Neuronal stem cell (in vitro differentiated cells): ENCODE results near the gene FOXL1.

ENCODE experiments used
- DNase-seq: peaks from one replicate; pipeline ENCODE4 v3.0.0-alpha.2; 2013; ENCODE audit warnings: low spot score
- H2AFZ ChIP-seq: one replicate; pipeline ENCODE4 v1.6.1; 2013; ENCODE audit warnings: mild to moderate bottlenecking, low read length, inconsistent platforms
- H2AK5ac ChIP-seq: 2 replicates; pipeline ENCODE4 v1.6.1; 2013; ENCODE audit warnings: low read depth, mild to moderate bottlenecking, inconsistent platforms, low read length, moderate library complexity, mixed read lengths
- H2BK120ac ChIP-seq: 2 replicates; pipeline ENCODE4 v1.6.1; 2013; ENCODE audit warnings: low read depth, mild to moderate bottlenecking, inconsistent platforms, low read length, moderate library complexity, mixed read lengths
- H2BK12ac ChIP-seq: one replicate; pipeline ENCODE4 v1.6.1; 2013; ENCODE audit warnings: low read length, inconsistent platforms
- H2BK15ac ChIP-seq: 2 replicates; pipeline ENCODE4 v1.6.1; 2013; ENCODE audit warnings: mild to moderate bottlenecking, low read length, inconsistent platforms, mixed read lengths
- H2BK5ac ChIP-seq: one replicate; pipeline ENCODE4 v1.6.1; 2013; ENCODE audit warnings: inconsistent platforms, mild to moderate bottlenecking, low read length, moderate library complexity
- H3K14ac ChIP-seq: one replicate; pipeline ENCODE4 v1.6.1; 2013; ENCODE audit warnings: low read length, inconsistent platforms
- H3K18ac ChIP-seq: 2 replicates; pipeline ENCODE4 v1.6.1; 2013; ENCODE audit warnings: low read length, inconsistent platforms
- H3K23ac ChIP-seq: 2 replicates; pipeline ENCODE4 v1.6.1; 2013; ENCODE audit warnings: low read depth, mild to moderate bottlenecking, mixed read lengths, low read length, inconsistent platforms; ENCODE audit not compliant: poor library complexity
- H3K27ac ChIP-seq: replicated peaks from 3 replicates; pipeline ENCODE4 v1.5.1; 2013; ENCODE audit warnings: low read length, inconsistent platforms
- H3K27me3 ChIP-seq, 3 experiments: 2 replicates each; pipeline ENCODE4 v1.6.1; 2013; ENCODE audit warnings: low read length in 3 of 3, mild to moderate bottlenecking in 2 of 3, inconsistent platforms in 1 of 3, low read depth in 1 of 3, mixed read lengths in 1 of 3, moderate library complexity in 1 of 3; ENCODE audit not compliant: control insufficient read depth in 3 of 3, insufficient read depth in 3 of 3
- H3K36me3 ChIP-seq, 2 donors: replicated peaks in 1 of 2; 2 replicates each; pipeline ENCODE4 v1.6.1; 2013; ENCODE audit warnings: low read length in 2 of 2; ENCODE audit not compliant: control insufficient read depth in 2 of 2, insufficient read depth in 2 of 2
- H3K4ac ChIP-seq: 2 replicates; pipeline ENCODE4 v1.6.1; 2013; ENCODE audit warnings: inconsistent platforms, mild to moderate bottlenecking, low read length, moderate library complexity
- H3K4me1 ChIP-seq, 2 donors: 1 replicate in 1 of 2; 2 replicates in 1 of 2; pipeline ENCODE4 v1.6.1; 2013; ENCODE audit warnings: low read length in 2 of 2, low read depth in 1 of 2; ENCODE audit not compliant: control insufficient read depth in 2 of 2, insufficient read depth in 1 of 2
- H3K4me2 ChIP-seq: one replicate; pipeline ENCODE4 v1.6.1; 2013; ENCODE audit warnings: mild to moderate bottlenecking, low read length, inconsistent platforms; ENCODE audit not compliant: insufficient read depth, poor library complexity, severe bottlenecking
- H3K4me3 ChIP-seq, 2 donors: 2 replicates each; pipeline ENCODE4 v1.5.1; 2013; ENCODE audit warnings: low read length in 2 of 2, mild to moderate bottlenecking in 2 of 2, inconsistent platforms in 1 of 2, moderate library complexity in 1 of 2
- H3K79me1 ChIP-seq: one replicate; pipeline ENCODE4 v1.6.1; 2013; ENCODE audit warnings: low read depth, mild to moderate bottlenecking, inconsistent platforms, low read length, moderate library complexity
- H3K9ac ChIP-seq: one replicate; pipeline ENCODE4 v1.6.1; 2013; ENCODE audit warnings: mild to moderate bottlenecking, low read depth, low read length, inconsistent platforms; ENCODE audit not compliant: poor library complexity
- H3K9me3 ChIP-seq, 2 donors: replicated peaks in 1 of 2; 2 replicates each; pipeline versions ENCODE3 to v1.6.1; 2013; ENCODE audit warnings: low read length in 2 of 2, mild to moderate bottlenecking in 2 of 2, inconsistent platforms in 1 of 2, low read depth in 1 of 2, mixed read lengths in 1 of 2, moderate library complexity in 1 of 2; ENCODE audit not compliant: control insufficient read depth in 2 of 2, insufficient read depth in 1 of 2
- H4K8ac ChIP-seq: one replicate; pipeline ENCODE4 v1.6.1; 2013; ENCODE audit warnings: low read depth, mild to moderate bottlenecking, inconsistent platforms, low read length, moderate library complexity
- H4K91ac ChIP-seq: one replicate; pipeline ENCODE4 v1.6.1; 2013; ENCODE audit warnings: low read length, low read depth, mild to moderate bottlenecking, inconsistent platforms; ENCODE audit not compliant: poor library complexity
- WGBS, 2 donors: extraction: QIAGEN DNeasy Blood & Tissue Kit; methylation state at CpG; one replicate each; pipeline ENCODE4 v1.1.7; 2013; ENCODE audit warnings: missing lambda C conversion rate in 2 of 2, mixed read lengths in 1 of 2; ENCODE audit not compliant: insufficient read length in 2 of 2, insufficient replicate concordance in 1 of 2; ENCODE audit errors: extremely low coverage in 2 of 2; 5-methylcytosine and 5-hydroxymethylcytosine counted together

Gene FOXL1

GRCh38 chr16:86580791-86581170, 2.4 kb downstream of the FOXL1 start:
- H2BK12ac ChIP-seq: no peak overlapping the region
- no peak overlapping the region for H3K14ac ChIP-seq
- no peak overlapping the region for H3K4me3 ChIP-seq
- peaks cover 0 to 10% of the 10 kb centered on the region in 2 donors for H3K4me1 ChIP-seq
- H4K91ac ChIP-seq: no peak overlapping the region
- H3K79me1 ChIP-seq: no peaks in the 10 kb centered on the region
- H2BK120ac ChIP-seq: no peak overlapping the region
- H4K8ac ChIP-seq: no peak overlapping the region
- peaks cover 42 to 90% (median 60%) of the 10 kb centered on the region in 3 experiments for H3K27me3 ChIP-seq
- H2AFZ ChIP-seq: no peak overlapping the region
- H3K23ac ChIP-seq: no peak overlapping the region
- no peak overlapping the region for H3K4ac ChIP-seq
- no peak overlapping the region for H2BK5ac ChIP-seq
- H2BK15ac ChIP-seq: no peak overlapping the region
- DNase-seq: no peak
- no peak overlapping the region for H3K27ac ChIP-seq
- no peak overlapping the region for H3K18ac ChIP-seq
- H3K9ac ChIP-seq: no peak overlapping the region
- H3K9me3 ChIP-seq: peaks cover 0 to 1% of the 10 kb centered on the region in 2 donors
- H3K36me3 ChIP-seq: no peaks in the 10 kb centered on the region
- no CpG with 5 or more reads among the region's 9 CpGs for WGBS, 2 donors
- H2AK5ac ChIP-seq: no peak overlapping the region
- no peak overlapping the region for H3K4me2 ChIP-seq

- Histone ChIP-seq H4K91ac (no peak overlapping the region), H2BK5ac (no peak overlapping the region), H3K4me1 (peaks cover 0 to 9% of the 10 kb centered on the region in 2 donors), H3K4me3 (no peak overlapping the region), H3K23ac (no peak overlapping the region), H3K14ac (no peak overlapping the region), H2AK5ac (no peak overlapping the region), H3K79me1 (no peaks in the 10 kb centered on the region), H3K27ac (no peak overlapping the region), H4K8ac (no peak overlapping the region), H3K18ac (no peak overlapping the region), H3K36me3 (no peaks in the 10 kb centered on the region), H2BK15ac (no peak overlapping the region), H3K27me3 (peaks cover 41 to 83% (median 57%) of the 10 kb centered on the region in 3 experiments), H3K4me2 (no peak overlapping the region), H2BK12ac (no peak overlapping the region), H2AFZ (no peak overlapping the region), H3K9ac (no peak overlapping the region), H3K9me3 (peaks cover 0 to 1% of the 10 kb centered on the region in 2 donors), H2BK120ac (no peak overlapping the region), H3K4ac (no peak overlapping the region)
- no peak for DNase-seq
- no CpG with 5 or more reads among the region's 4 CpGs for WGBS, 2 donors
Measured at GRCh38 chr16:86581458-86581857, 3.1 kb downstream of the FOXL1 start.

DNA sequence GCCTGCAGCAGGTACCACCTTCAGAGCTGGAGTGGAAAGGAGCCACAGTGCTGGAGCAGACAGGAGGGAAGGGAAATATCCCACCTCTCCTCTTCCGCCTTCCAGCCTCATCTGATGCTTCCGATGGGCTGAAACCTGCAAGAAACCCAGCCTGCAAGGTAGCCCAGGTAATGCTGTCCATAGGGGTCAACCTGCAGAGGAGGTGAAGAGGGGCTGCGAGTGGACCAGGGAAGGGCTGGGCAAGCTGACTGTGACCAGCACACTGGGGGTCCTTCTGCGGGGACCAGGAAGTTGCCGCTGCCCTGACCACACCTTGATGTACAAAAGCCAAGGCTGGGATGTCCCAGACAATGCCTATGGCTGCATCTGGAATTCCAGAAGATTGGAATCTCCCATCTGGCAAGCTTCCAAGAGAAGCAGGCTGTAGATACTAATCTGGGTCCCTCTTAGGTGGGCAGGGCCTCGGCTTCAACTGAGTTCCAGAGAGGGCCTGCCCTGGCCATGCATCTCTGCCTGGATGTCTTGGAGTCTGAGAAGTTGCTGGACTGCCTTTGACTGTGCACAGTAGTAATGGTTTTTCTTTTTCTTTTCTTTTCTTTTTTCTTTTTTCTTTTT, 5.8 kb downstream of the FOXL1 start:
- H3K27me3 ChIP-seq: peaks cover 14 to 56% (median 30%) of the 10 kb centered on the region in 3 experiments
- no peak for DNase-seq
- no peak overlapping the region for H3K4me3 ChIP-seq
- no peak overlapping the region for H3K9ac ChIP-seq
- H2BK5ac ChIP-seq: no peak overlapping the region
- no peak overlapping the region for H3K27ac ChIP-seq
- peak overlapping the region; percentile 56 for H3K23ac ChIP-seq
- no peak overlapping the region for H2BK120ac ChIP-seq
- H2BK15ac ChIP-seq: no peak overlapping the region
- no peak overlapping the region for H3K14ac ChIP-seq
- H2AK5ac ChIP-seq: peak overlapping the region; percentile 85
- peak overlapping the region; percentile 71 for H3K18ac ChIP-seq
- H4K91ac ChIP-seq: no peak overlapping the region
- H3K4me1 ChIP-seq: peaks cover 0 to 2% of the 10 kb centered on the region in 2 donors
- H3K4ac ChIP-seq: no peak overlapping the region
- no peaks in the 10 kb centered on the region for H3K9me3 ChIP-seq
- WGBS, 2 donors: no CpG with 5 or more reads among the region's 6 CpGs
- no peak overlapping the region for H3K4me2 ChIP-seq
- no peaks in the 10 kb centered on the region for H3K36me3 ChIP-seq
- no peaks in the 10 kb centered on the region for H3K79me1 ChIP-seq
- H2AFZ ChIP-seq: no peak overlapping the region
- H2BK12ac ChIP-seq: no peak overlapping the region
- H4K8ac ChIP-seq: no peak overlapping the region

DNA sequence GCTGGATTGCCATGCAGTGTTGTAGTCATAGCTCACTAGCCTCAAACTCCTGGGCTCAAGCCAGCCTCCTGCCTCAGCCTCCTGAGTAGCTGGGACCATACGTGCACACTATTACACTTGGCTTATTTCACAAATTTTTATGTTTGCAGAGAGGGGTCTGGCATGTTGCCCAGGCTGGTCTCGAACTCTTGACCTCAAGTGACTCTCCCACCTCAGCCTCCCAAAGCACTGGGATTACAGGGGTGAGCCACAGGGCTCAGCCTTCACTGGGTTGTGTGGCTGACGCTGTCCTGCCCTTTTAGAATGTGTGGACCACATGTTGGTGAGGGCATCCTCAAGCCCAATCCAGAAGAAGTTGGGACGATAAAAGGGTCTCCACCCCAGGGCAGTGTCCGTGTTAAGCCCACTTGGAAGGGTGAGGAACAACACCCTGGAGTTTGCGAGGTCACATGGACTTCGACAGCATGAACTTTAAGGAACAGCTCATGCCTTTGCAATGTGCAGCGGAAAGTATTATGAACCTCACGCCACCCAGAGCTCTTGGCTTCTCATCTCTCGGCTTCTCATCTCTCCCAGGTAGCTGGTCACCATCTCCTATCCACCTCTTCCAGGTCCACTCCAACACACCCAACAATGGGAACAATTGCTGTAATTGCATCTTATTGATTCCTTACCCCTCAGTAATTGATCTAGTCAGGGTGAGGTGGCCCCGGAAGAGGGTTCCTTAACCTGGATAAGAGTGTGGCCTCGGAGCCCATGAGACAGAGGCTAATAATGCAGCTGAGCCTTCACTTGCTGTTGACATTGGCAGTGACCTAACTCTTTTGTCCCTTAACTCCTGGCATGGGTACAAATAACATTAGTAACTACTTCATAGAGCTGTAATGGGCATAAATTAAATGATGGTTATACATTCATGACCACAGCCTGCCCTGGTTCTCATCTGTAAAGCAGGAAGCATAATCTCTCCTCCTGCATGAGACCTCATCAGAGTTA, 6.7 kb downstream of the FOXL1 start:
- H2BK5ac ChIP-seq: no peak overlapping the region
- no peaks in the 10 kb centered on the region for H3K79me1 ChIP-seq
- no peak overlapping the region for H3K4me3 ChIP-seq
- no peak overlapping the region for H3K23ac ChIP-seq
- no peak overlapping the region for H3K4ac ChIP-seq
- no peak overlapping the region for H4K8ac ChIP-seq
- no peak overlapping the region for H2AK5ac ChIP-seq
- H3K9ac ChIP-seq: no peak overlapping the region
- no peaks in the 10 kb centered on the region for H3K36me3 ChIP-seq
- H4K91ac ChIP-seq: peak overlapping the region; percentile 20
- no peak overlapping the region for H2BK15ac ChIP-seq
- H3K9me3 ChIP-seq: no peaks in the 10 kb centered on the region
- DNase-seq: no peak
- no peak overlapping the region for H2BK12ac ChIP-seq
- H2AFZ ChIP-seq: no peak overlapping the region
- H2BK120ac ChIP-seq: no peak overlapping the region
- H3K4me2 ChIP-seq: no peak overlapping the region
- peak overlapping the region; percentile 2 for H3K18ac ChIP-seq
- peaks cover 6 to 47% (median 21%) of the 10 kb centered on the region in 3 experiments for H3K27me3 ChIP-seq
- no peaks in the 10 kb centered on the region for H3K4me1 ChIP-seq
- no CpG with 5 or more reads among the region's 12 CpGs for WGBS, 2 donors
- no peak overlapping the region for H3K27ac ChIP-seq
- H3K14ac ChIP-seq: no peak overlapping the region
